ENCODE results near the gene ZNF611. TPM values are rescaled to one million over a fixed set of nuclear protein-coding genes. Genes with fewer than 3 reads are reported as not detected.
"Not testable (repeated sequence)": the region's sequence is repeated elsewhere in the genome, so short reads cannot be mapped to it uniquely, and the experiment has no call there.

The ZNF611 gene
- polyA plus RNA-seq, 2 of the 4 experiments (the other 2 are of a cell fraction) = 4.1 to 5.6 TPM

DNA sequence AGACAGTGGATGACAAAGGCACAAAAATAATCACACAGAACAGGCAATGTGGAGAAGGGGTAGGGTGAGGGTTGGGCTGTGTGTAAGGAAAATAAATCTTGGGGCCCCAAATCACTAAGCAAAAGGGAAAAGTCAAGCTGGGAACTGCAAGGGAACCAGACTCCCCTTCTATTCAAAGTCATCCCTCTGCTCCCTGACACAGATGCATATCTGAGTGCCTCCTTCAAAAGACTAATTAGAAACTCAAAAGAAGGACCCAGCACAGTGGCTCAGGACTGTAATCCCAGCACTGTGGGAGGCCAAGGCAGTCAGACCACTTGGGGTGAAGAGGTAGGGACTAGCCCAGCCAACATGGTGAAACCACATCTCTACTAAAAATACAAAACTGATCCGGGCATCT lies 18.3 kb downstream of the ZNF611 start (continued):
- no peak for TF ChIP-seq HMGXB4 (CRISPR knock-in tag; IDR thresholded peaks at IDR 0.05; ENCODE audit: borderline replicate concordance)

GRCh38 chr19:52715902-52716301 lies 18.9 kb downstream of the ZNF611 start:
- H3K4me2 ChIP-seq; H3K4me1 ChIP-seq; FAIRE-seq; CTCF ChIA-PET; ATAC-seq; DNase-seq (ENCODE audit: low read depth in 1 of 2, low spot score in 1 of 2); POLR2A ChIA-PET; H3K4me3 ChIP-seq; H3K27ac ChIP-seq: not testable (repeated sequence)
- 49% methylated on average over 4 of the region's 4 CpGs for WGBS (ENCODE audit: missing lambda C conversion rate)
- H3K9me3 ChIP-seq = peaks cover 67% of the 10 kb centered on the region

- POLR2A ChIA-PET; H3K4me3 ChIP-seq; H3K4me1 ChIP-seq; FAIRE-seq; H3K4me2 ChIP-seq; ATAC-seq; CTCF ChIA-PET; DNase-seq (ENCODE audit: low read depth in 1 of 2, low spot score in 1 of 2); H3K27ac ChIP-seq: not testable (repeated sequence)
- 69% methylated on average over 5 of the region's 5 CpGs for WGBS (ENCODE audit: missing lambda C conversion rate)
- peaks cover 72% of the 10 kb centered on the region for H3K9me3 ChIP-seq
These were observed 19.5 kb downstream of the ZNF611 start for GRCh38 chr19:52715330-52715729.

- H3K4me3 ChIP-seq; POLR2A ChIA-PET; H3K4me1 ChIP-seq; H3K27ac ChIP-seq; ATAC-seq; H3K4me2 ChIP-seq; CTCF ChIA-PET; DNase-seq (ENCODE audit: low read depth in 1 of 2, low spot score in 1 of 2): not testable (repeated sequence)
- 31% methylated on average over 2 of the region's 2 CpGs for WGBS (ENCODE audit: missing lambda C conversion rate)
- peak; percentile 73 for FAIRE-seq
- peaks cover 77% of the 10 kb centered on the region for H3K9me3 ChIP-seq
These were observed 21.8 kb downstream of the ZNF611 start for GRCh38 chr19:52713051-52713450.

GRCh38 chr19:52711661-52712060 lies 23.2 kb downstream of the ZNF611 start:
- H3K4me2 ChIP-seq; H3K4me3 ChIP-seq; POLR2A ChIA-PET; DNase-seq (ENCODE audit: low read depth in 1 of 2, low spot score in 1 of 2); ATAC-seq; H3K4me1 ChIP-seq; H3K27ac ChIP-seq; FAIRE-seq: not testable (repeated sequence)
- 75% methylated on average over 3 of the region's 3 CpGs for WGBS (ENCODE audit: missing lambda C conversion rate)
- CTCF ChIA-PET = interaction anchor here (0.6 kb wide), 1 partner anchor 497 kb away, joined by 4 read pairs; no protein-coding TSS in a partner anchor
- H3K9me3 ChIP-seq = peaks cover 71% of the 10 kb centered on the region

DNA sequence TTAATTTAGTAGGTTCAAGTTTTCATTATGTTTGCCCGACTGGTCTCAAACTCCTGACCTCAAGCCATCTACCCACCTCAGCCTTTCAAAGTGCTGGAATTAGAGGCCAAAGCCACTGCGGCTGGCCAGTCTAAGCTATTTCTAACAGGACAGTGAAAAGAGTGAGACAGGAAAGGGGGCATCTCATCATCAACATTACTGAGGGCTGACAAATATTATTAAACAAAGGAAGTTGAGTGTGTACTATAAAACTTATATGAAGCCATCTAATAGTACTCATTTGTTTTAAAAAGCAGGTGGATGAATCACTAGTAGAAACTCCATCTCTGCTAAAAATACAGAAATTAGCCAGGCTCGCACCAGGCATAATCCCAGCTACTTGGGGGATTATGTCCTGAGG lies 24.3 kb downstream of the ZNF611 start:
- ChIA-PET CTCF (no interaction called here), POLR2A (no interaction called here)
- H3K27ac ChIP-seq = no peak overlapping the region
- WGBS (ENCODE audit: missing lambda C conversion rate) = 73% methylated on average over 3 of the region's 3 CpGs
- H3K4me1 ChIP-seq = no peaks in the 10 kb centered on the region
- H3K9me3 ChIP-seq = peaks cover 69% of the 10 kb centered on the region
- FAIRE-seq (no peak), ATAC-seq (no peak), DNase-seq (ENCODE audit: low read depth in 1 of 2, low spot score in 1 of 2) (no peak)
- H3K4me2 ChIP-seq = no peak overlapping the region
- no peak overlapping the region for H3K4me3 ChIP-seq
- TF ChIP-seq SMC3 (IDR thresholded peaks at IDR 0.05) (no peak), USF2 (IDR thresholded peaks at IDR 0.05) (no peak), HDAC2 (IDR thresholded peaks at IDR 0.05) (no peak), PHF8 (IDR thresholded peaks at IDR 0.05; ENCODE audit: borderline replicate concordance, low read depth) (no peak), REST (IDR thresholded peaks at IDR 0.05) (no peak), ZFP36 (IDR thresholded peaks at IDR 0.05; ENCODE audit: borderline replicate concordance, partially characterized antibody) (no peak)
- TF ChIP-seq, protein P1, sequence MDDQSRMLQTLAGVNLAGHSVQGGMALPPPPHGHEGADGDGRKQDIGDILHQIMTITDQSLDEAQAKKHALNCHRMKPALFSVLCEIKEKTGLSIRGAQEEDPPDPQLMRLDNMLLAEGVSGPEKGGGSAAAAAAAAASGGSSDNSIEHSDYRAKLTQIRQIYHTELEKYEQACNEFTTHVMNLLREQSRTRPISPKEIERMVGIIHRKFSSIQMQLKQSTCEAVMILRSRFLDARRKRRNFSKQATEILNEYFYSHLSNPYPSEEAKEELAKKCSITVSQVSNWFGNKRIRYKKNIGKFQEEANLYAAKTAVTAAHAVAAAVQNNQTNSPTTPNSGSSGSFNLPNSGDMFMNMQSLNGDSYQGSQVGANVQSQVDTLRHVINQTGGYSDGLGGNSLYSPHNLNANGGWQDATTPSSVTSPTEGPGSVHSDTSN (IDR thresholded peaks at IDR 0.05) = no peak

DNA sequence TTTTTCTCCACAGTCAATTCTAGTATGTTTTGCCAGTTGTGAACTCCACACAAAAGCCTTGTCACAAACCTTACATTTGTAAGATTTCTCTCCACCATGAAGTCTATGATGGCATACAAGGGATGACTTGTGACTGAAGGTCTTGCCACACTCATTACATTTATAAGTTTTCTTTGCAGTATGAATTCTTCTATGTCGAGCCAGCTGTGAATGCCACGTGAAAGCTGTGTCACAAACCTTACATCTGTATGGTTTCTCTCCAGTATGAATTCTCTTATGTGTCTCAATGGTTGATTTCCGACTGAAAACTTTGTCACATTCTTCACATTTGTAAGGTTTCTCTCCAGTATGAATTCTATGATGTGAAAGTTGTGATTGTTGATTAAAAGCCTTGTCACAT lies 29.2 kb downstream of the ZNF611 start:
- CTCF ChIA-PET, H3K27ac ChIP-seq, H3K4me2 ChIP-seq, H3K4me3 ChIP-seq, FAIRE-seq, POLR2A ChIA-PET, H3K4me1 ChIP-seq, ATAC-seq: not testable (repeated sequence)
- peaks cover 86% of the 10 kb centered on the region for H3K9me3 ChIP-seq
- 42% methylated on average over 3 of the region's 3 CpGs for WGBS (ENCODE audit: missing lambda C conversion rate)
- DNase-seq (ENCODE audit: low read depth in 1 of 2, low spot score in 1 of 2) = peak in 1 of 2 experiments; percentile 10
